PC-3 (cell line): ENCODE measurements around the gene CHRNA7. TPM values are rescaled to one million over a fixed set of nuclear protein-coding genes. Genes with fewer than 3 reads are reported as not detected.

Source experiments
- ATAC-seq: fragments of 200-7000 bp; cut with Tn5 transposase; 2 replicates; pipeline ENCODE4 v1.9.1; 2020; ENCODE audit warnings: mild to moderate bottlenecking, moderate library complexity
- BruUV-seq: library from RNA; stranded (reverse); fragments of 400-500 nt; replicated peaks from 2 replicates; lab custom pipeline; 2021; lab: Mats Ljungman, UMichigan
- CTCF ChIA-PET: fragments of 300-600 bp; sonication (Branson Sonifier 250); formaldehyde crosslinking; loops from one replicate; lab custom pipeline; 2022; ENCODE audit warnings: antibody characterized with exemption; lab: Charles Lee
- POLR2A ChIA-PET: fragments of 300-600 bp; sonication (Branson Sonifier 250); formaldehyde crosslinking; loops from one replicate; lab custom pipeline; 2022; ENCODE audit warnings: antibody characterized with exemption; ENCODE audit not compliant: unreplicated experiment; lab: Charles Lee
- DNase-seq: peaks from one replicate; pipeline ENCODE4 v3.0.0-alpha.2; 2015
- H2AFZ ChIP-seq: fragments of 300-600 bp; sonication (generic); 2 replicates; pipeline ENCODE4 v1.6.0; 2016; ENCODE audit warnings: antibody characterized with exemption, low read length
- H3F3A ChIP-seq: fragments of 300-600 bp; sonication (generic); one replicate; pipeline ENCODE4 v1.6.0; 2017; ENCODE audit warnings: antibody characterized with exemption, low read length, control low read depth, mild to moderate bottlenecking; ENCODE audit not compliant: unreplicated experiment
- H3K27ac ChIP-seq: fragments of 300-600 bp; sonication (generic); 2 replicates; pipeline ENCODE4 v1.5.1; 2016; ENCODE audit warnings: mild to moderate bottlenecking, low read length
- H3K27me3 ChIP-seq: fragments of 300-600 bp; sonication (generic); 2 replicates; pipeline ENCODE4 v1.6.1; 2016; ENCODE audit warnings: low read length, mixed read lengths
- H3K36me3 ChIP-seq: fragments of 300-600 bp; sonication (generic); 2 replicates; pipeline ENCODE4 v1.6.1; 2016; ENCODE audit warnings: low read depth, mixed run types, low read length, mixed read lengths
- H3K4me1 ChIP-seq: fragments of 300-600 bp; sonication (generic); 2 replicates; pipeline ENCODE4 v1.5.1; 2016; ENCODE audit warnings: low read length; ENCODE audit not compliant: insufficient read depth
- H3K4me2 ChIP-seq: fragments of 300-600 bp; sonication (generic); 2 replicates; pipeline ENCODE4 v1.6.0; 2016; ENCODE audit warnings: low read length
- H3K4me3 ChIP-seq: fragments of 300-600 bp; sonication (generic); 2 replicates; pipeline ENCODE4 v1.5.1; 2016; ENCODE audit warnings: mild to moderate bottlenecking, low read length, mixed read lengths
- H3K79me2 ChIP-seq: fragments of 300-600 bp; sonication (generic); 2 replicates; pipeline ENCODE4 v1.6.1; 2017; ENCODE audit warnings: low read length, mixed read lengths
- H3K9ac ChIP-seq: fragments of 300-600 bp; sonication (generic); 2 replicates; pipeline ENCODE4 v1.6.0; 2016; ENCODE audit warnings: mild to moderate bottlenecking, low read length
- H3K9me2 ChIP-seq: fragments of 300-600 bp; sonication (generic); replicated peaks from 2 replicates; pipeline ENCODE4 v1.6.1; 2016; ENCODE audit warnings: mixed run types, low read length, mixed read lengths
- H3K9me3 ChIP-seq: fragments of 300-600 bp; sonication (generic); 2 replicates; pipeline ENCODE4 v1.6.1; 2016; ENCODE audit warnings: low read length, mixed read lengths
- H4K20me1 ChIP-seq: fragments of 300-600 bp; sonication (generic); 2 replicates; pipeline ENCODE4 v1.6.1; 2016; ENCODE audit warnings: low read length, mixed read lengths
- CTCF ChIP-seq: fragments of 300-600 bp; sonication (generic); conservative IDR thresholded peaks from 2 replicates; pipeline ENCODE4 v1.5.1; 2017; ENCODE audit warnings: antibody characterized with exemption, low read depth, mild to moderate bottlenecking, low read length
- EZH2 ChIP-seq: fragments of 300-600 bp; sonication (generic); IDR thresholded peaks from one replicate; pipeline ENCODE4 v1.6.1; 2017; ENCODE audit warnings: antibody characterized with exemption, mild to moderate bottlenecking, low read length; ENCODE audit not compliant: unreplicated experiment
- EZH2phosphoT487 ChIP-seq: fragments of 300-600 bp; sonication (generic); IDR thresholded peaks from 2 replicates; pipeline ENCODE4 v1.6.1; 2018; ENCODE audit warnings: mild to moderate bottlenecking, antibody characterized with exemption, low read length, borderline replicate concordance
- intact Hi-C: fragments of 100-400 bp; cut with micrococcal nuclease; formaldehyde crosslinking; loops from 2 replicates; pipeline ENCODE4 v1.9.0; 2023
- total RNA-seq: library from RNA; depleted of rRNA; stranded (reverse); fragments of >200 nt; gene quantifications from 2 replicates; pipeline ENCODE4 v1.2.3, GENCODE V29; 2014

Gene CHRNA7
- total RNA-seq, 1 experiment from 2014 or later: 0.73 TPM

DNA sequence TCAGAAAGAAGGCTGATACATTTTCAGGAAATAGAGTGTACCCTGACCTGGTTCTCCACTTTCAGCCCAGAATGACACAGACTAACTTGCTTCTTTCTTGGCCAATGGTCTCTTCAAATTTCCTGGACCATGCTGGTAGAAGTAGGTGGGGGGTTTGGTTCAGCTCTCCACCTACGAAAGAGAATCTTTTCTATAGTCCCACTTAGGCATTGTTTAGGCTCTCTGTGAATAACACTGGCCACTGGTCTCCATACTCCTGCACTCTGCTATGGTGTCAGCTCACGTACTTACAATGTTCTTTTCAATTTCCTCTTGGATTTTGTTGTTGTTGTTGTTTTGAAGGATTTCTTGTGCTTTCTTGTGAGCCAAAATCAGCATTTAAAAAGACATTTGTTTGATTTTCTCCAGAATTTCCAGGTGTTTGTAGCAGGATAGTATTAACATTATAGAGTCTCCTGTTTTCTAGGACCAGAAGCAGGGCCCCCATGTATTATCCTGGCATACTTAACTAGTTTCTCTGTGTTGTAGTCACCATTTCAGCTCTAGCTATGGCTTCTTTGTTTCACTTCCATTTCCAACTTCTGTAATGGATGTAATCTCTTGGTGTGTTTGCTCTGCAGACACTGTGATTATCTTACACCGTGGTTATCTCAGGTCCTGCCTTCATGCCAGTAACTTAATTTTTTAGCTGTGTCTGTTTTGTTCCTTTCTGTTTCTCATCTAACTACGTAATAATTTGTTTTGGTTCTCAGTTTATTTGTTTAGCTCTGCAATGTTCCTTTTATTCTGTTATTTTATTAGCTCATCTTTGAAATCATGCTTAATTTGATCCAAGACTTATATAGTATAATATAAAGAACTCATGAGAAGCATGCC lies 61.4 kb downstream of the CHRNA7 start:
- CTCF ChIA-PET: no interaction called here
- no TSS peak for BruUV-seq
- no peaks in the 10 kb centered on the region for H3K79me2 ChIP-seq
- no peak overlapping the region for H3K4me2 ChIP-seq
- H3K4me3 ChIP-seq: no peak overlapping the region
- no peak for TF ChIP-seq EZH2
- no peak for TF ChIP-seq CTCF
- TF ChIP-seq EZH2phosphoT487: no peak
- H3K4me1 ChIP-seq: no peaks in the 10 kb centered on the region
- peaks cover 32% of the 10 kb centered on the region for H3K27me3 ChIP-seq
- no peaks in the 10 kb centered on the region for H3F3A ChIP-seq
- H3K27ac ChIP-seq: no peak overlapping the region
- no peak overlapping the region for H2AFZ ChIP-seq
- intact Hi-C loops: no loop called here
- no peak for ATAC-seq
- POLR2A ChIA-PET: no interaction called here
- no peak overlapping the region for H3K9ac ChIP-seq
- no peaks in the 10 kb centered on the region for H3K36me3 ChIP-seq
- DNase-seq: no peak
- H3K9me3 ChIP-seq: no peaks in the 10 kb centered on the region
- H3K9me2 ChIP-seq: no peaks in the 10 kb centered on the region
- H4K20me1 ChIP-seq: no peaks in the 10 kb centered on the region

DNA sequence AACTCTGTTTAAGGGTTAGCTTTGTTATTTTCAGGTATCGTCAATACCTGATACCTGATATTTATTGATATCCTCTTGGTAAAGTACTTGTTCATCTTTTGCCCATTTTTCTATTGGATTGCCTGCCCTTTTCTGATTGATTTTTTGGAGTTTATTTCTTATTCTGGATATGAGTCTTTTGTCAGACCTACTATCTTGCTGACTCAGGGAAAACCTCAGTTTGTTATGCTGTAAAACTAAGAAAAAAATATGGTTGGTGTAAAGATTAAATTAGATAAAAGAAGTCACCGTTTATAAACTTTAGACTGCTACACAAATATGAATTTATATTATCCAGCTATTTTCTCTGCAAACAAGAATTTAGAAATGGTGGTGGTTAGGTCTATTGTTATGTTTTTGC lies 65.9 kb downstream of the CHRNA7 start:
- no peaks in the 10 kb centered on the region for H3K9me2 ChIP-seq
- ATAC-seq: no peak
- H3K9me3 ChIP-seq: no peaks in the 10 kb centered on the region
- POLR2A ChIA-PET: no interaction called here
- no peak overlapping the region for H2AFZ ChIP-seq
- no TSS peak for BruUV-seq
- TF ChIP-seq CTCF (no peak), EZH2 (no peak), EZH2phosphoT487 (no peak)
- H3K27ac ChIP-seq: no peak overlapping the region
- intact Hi-C loops: no loop called here
- no peak overlapping the region for H3K9ac ChIP-seq
- no peaks in the 10 kb centered on the region for H3K36me3 ChIP-seq
- CTCF ChIA-PET: no interaction called here
- no peak overlapping the region for H3K4me2 ChIP-seq
- no peak for DNase-seq
- H4K20me1 ChIP-seq: no peaks in the 10 kb centered on the region
- H3K27me3 ChIP-seq: peaks cover 68% of the 10 kb centered on the region
- no peak overlapping the region for H3K4me3 ChIP-seq
- no peaks in the 10 kb centered on the region for H3F3A ChIP-seq
- H3K79me2 ChIP-seq: no peaks in the 10 kb centered on the region
- H3K4me1 ChIP-seq: no peaks in the 10 kb centered on the region
